A673 (cell line): ENCODE results near the gene ANGPTL1.

Experiments
- CTCF ChIP-seq: fragments of 300-800, 200-600 bp; sonication (generic); conservative IDR thresholded peaks from 2 replicates; pipeline ENCODE4 v1.5.1; 2017; ENCODE audit warnings: low read depth, mild to moderate bottlenecking, antibody characterized with exemption, low read length, moderate library complexity, mixed read lengths
- EZH2 ChIP-seq: fragments of 200-600 bp; sonication (generic); IDR thresholded peaks from 2 replicates; pipeline ENCODE4 v1.6.1; 2017; ENCODE audit warnings: borderline replicate concordance, low read depth, mild to moderate bottlenecking, mixed read lengths, antibody characterized with exemption, low read length; ENCODE audit not compliant: poor library complexity, severe bottlenecking

- no peak for TF ChIP-seq CTCF
- TF ChIP-seq EZH2, result no peak
Measured at GRCh38 chr1:178867670-178868069, 3.2 kb downstream of the ANGPTL1 start.
